ENCODE data around the gene DNAAF8.

DNAAF8 gene

DNA sequence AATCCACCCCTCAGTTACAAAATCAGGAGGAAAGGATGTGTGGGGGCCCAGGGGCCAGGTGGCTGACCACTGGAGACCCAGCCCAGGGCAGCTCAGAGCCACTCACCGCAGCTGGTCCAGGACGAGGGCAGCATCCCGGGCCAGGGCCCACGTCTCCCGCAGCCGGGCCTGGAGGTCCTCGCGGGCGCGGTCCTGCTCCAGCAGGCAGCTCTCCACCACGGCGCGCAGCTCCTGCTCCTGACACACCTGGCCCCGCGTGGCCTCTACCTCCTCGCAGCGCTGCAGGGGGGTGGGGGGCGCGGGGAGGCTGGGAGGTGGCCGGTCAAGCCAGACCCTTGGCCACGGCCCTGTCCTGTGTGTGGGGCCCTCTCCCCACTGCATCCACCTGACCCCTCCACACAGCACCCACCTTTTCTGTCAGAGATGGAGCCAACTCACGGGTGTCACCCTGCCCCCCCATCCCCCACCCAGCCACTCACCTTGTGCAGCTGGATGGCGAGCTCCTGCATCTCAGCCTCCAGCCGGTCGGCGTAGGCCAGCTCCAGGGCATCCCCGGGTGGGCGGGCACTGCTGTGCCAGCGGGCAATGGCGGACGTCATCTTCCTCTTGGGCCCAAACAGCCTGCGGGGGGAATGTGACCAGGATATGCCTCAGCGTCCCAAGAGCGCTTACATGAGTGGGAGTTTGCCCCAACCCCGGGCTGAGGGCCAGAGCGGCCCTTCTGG is 35.9 kb upstream of the DNAAF8 start:
- Histone ChIP-seq H3K36me3 (ENCODE audit: control insufficient read depth, insufficient read depth, low read length) (peaks cover 36% of the 10 kb centered on the region), H3K27me3 (ENCODE audit: control insufficient read depth, insufficient read depth, low read length) (no peaks in the 10 kb centered on the region), H3K4me3 (ENCODE audit: low read length) (no peak overlapping the region), H3K9ac (ENCODE audit: low read length) (no peak overlapping the region), H3K4me1 (ENCODE audit: control insufficient read depth, insufficient read depth, low read length) (no peaks in the 10 kb centered on the region), H3K27ac (ENCODE audit: low read depth, low read length) (no peak overlapping the region)

DNA sequence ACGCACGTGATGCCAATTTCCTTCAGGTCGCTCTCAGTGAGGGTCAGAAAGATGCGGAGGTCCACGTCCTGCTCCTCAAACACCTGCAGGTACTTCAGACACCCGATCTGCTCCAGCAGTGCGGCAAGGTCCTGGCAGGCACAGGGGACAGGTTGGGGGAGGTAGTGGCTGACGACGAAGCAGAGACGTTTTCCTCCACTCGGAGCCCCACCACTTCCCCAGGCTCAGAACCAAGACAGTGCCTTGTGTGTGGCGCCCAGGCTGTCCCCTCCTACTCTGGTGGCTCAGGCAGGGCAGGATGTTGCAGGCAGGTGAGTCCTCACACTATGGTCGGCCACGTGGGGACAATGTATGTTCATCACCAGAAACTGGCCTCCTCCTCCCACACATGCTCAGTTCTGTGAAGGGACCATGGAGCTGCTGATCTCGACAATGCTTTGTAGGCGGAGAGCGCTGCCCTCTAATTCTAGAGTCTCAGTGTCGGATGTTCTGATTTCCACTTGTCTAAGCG is 35.2 kb upstream of the DNAAF8 start:
- no peaks in the 10 kb centered on the region for H3K27me3 ChIP-seq (ENCODE audit: control insufficient read depth, insufficient read depth, low read length)
- H3K4me3 ChIP-seq (ENCODE audit: low read length) = no peak overlapping the region

GRCh38 chr16:4700380-4700996 is 33.8 kb upstream of the DNAAF8 start:
- Histone ChIP-seq H3K4me1 (ENCODE audit: control insufficient read depth, insufficient read depth, low read length) (no peaks in the 10 kb centered on the region), H3K27ac (ENCODE audit: low read depth, low read length) (no peak overlapping the region), H3K36me3 (ENCODE audit: control insufficient read depth, insufficient read depth, low read length) (peaks cover 44% of the 10 kb centered on the region), H3K27me3 (ENCODE audit: control insufficient read depth, insufficient read depth, low read length) (no peaks in the 10 kb centered on the region), H3K4me3 (ENCODE audit: low read length) (no peak overlapping the region), H3K9ac (ENCODE audit: low read length) (no peak overlapping the region)

More for the DNA sequence above, 35.2 kb upstream of the DNAAF8 start:
- H3K4me1 ChIP-seq (ENCODE audit: control insufficient read depth, insufficient read depth, low read length) = no peaks in the 10 kb centered on the region
- H3K27ac ChIP-seq (ENCODE audit: low read depth, low read length) = no peak overlapping the region
- no peak overlapping the region for H3K9ac ChIP-seq (ENCODE audit: low read length)
- H3K36me3 ChIP-seq (ENCODE audit: control insufficient read depth, insufficient read depth, low read length) = peaks cover 40% of the 10 kb centered on the region

DNA sequence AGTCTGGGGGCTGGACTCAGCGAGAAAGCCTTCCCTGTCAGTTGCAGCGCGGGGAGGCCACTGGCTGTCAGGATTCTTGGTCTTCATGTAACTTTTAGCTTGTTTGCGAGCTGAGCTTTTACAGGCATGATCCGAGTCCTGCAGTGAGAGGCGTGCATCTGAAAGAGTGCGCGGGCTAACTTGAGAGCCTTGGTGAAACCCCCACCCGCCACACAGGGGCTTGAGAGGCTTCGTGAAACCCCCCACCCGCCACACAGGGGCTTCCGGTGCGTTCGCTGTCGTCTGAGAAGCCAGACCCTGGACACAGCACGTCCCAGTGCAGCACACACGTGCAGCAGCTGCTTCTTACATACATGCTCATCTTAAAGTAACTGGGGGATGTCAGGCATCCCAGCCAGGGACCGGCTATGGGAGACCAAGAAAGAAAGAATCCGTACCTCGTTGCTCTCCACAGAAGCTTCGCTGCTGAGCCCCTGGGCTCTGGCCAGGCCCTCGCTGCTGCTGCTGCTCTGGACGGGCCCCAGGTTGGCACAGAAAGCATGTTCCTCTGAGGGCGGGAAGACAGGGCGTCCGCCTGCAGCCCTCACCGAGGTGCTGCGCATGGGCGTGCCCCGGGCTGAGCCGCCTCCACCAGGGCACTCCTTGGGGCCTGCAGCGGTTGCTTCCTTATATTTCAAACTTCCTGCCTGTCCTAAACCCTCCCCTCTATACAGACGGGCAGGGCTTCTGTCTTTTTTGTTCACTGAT is 33.2 kb upstream of the DNAAF8 start:
- no peak overlapping the region for H3K9ac ChIP-seq (ENCODE audit: low read length)
- peaks cover 41% of the 10 kb centered on the region for H3K36me3 ChIP-seq (ENCODE audit: control insufficient read depth, insufficient read depth, low read length)
- H3K27ac ChIP-seq (ENCODE audit: low read depth, low read length) = no peak overlapping the region
- no peak overlapping the region for H3K4me3 ChIP-seq (ENCODE audit: low read length)
- H3K4me1 ChIP-seq (ENCODE audit: control insufficient read depth, insufficient read depth, low read length) = no peaks in the 10 kb centered on the region
- H3K27me3 ChIP-seq (ENCODE audit: control insufficient read depth, insufficient read depth, low read length) = no peaks in the 10 kb centered on the region

DNA sequence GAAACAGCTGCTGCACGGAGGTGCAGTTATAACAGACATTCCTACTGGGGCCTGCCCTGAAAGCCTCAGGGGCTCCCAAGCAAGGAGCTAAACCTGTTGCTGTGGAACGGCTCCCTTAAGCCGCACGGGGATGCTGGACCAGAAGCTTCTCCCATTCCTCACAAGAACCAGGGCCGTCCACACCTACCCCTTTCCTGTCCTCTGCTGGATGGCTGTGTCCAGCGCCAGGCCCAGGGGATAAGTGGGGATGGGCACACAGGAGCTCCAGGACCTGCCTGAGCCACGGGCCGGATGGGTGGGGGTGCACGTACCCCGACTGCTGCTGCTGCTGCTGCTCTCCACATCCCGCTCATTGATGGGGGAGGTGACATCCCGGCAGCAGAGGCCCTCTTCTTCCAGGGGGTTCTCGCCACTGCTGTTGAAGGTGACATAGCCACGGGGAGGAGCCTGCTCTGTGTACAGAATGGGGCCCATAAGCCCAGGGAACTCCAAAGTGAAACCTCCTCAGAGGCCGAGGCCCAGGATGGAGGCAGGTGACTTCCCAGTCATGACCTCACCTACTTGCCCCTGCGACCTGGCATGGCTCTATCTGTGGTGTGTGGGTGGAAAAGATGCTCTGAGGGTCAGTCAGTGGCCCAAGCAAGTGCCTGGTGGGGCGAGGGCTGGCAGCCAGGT is 32.4 kb upstream of the DNAAF8 start:
- Histone ChIP-seq H3K9ac (ENCODE audit: low read length) (no peak overlapping the region), H3K27me3 (ENCODE audit: control insufficient read depth, insufficient read depth, low read length) (no peaks in the 10 kb centered on the region), H3K36me3 (ENCODE audit: control insufficient read depth, insufficient read depth, low read length) (peaks cover 38% of the 10 kb centered on the region), H3K27ac (ENCODE audit: low read depth, low read length) (no peak overlapping the region), H3K4me1 (ENCODE audit: control insufficient read depth, insufficient read depth, low read length) (no peaks in the 10 kb centered on the region), H3K4me3 (ENCODE audit: low read length) (no peak overlapping the region)

GRCh38 chr16:4702466-4702808 is 31.9 kb upstream of the DNAAF8 start:
- Histone ChIP-seq H3K4me1 (ENCODE audit: control insufficient read depth, insufficient read depth, low read length) (no peaks in the 10 kb centered on the region), H3K27me3 (ENCODE audit: control insufficient read depth, insufficient read depth, low read length) (no peaks in the 10 kb centered on the region), H3K9ac (ENCODE audit: low read length) (no peak overlapping the region), H3K4me3 (ENCODE audit: low read length) (no peak overlapping the region), H3K36me3 (ENCODE audit: control insufficient read depth, insufficient read depth, low read length) (peaks cover 39% of the 10 kb centered on the region), H3K27ac (ENCODE audit: low read depth, low read length) (no peak overlapping the region)

GRCh38 chr16:4703906-4704305 is 30.4 kb upstream of the DNAAF8 start:
- Histone ChIP-seq H3K36me3 (ENCODE audit: control insufficient read depth, insufficient read depth, low read length) (peaks cover 31% of the 10 kb centered on the region), H3K4me3 (ENCODE audit: low read length) (no peak overlapping the region), H3K27ac (ENCODE audit: low read depth, low read length) (no peak overlapping the region), H3K27me3 (ENCODE audit: control insufficient read depth, insufficient read depth, low read length) (no peaks in the 10 kb centered on the region), H3K9ac (ENCODE audit: low read length) (no peak overlapping the region), H3K4me1 (ENCODE audit: control insufficient read depth, insufficient read depth, low read length) (no peaks in the 10 kb centered on the region)

DNA sequence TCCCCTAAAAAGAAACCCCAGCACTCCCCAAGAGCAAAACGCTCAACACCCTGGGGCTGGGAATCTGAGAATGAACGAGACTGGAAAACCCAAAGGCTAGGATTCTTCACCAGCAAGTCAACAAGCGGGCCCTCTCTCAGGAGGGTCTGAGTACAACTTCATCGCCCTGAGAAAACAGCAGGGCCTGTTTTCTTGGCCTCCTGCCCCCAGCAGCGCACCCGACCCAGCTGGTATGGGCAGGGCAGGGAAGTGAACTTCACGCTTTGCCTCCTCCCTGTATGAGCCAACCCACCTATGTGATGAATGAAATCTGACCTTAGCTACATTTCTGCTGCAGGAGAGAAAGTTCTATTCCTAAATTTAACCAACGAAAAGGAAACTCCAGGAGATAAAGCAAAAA is 29.8 kb upstream of the DNAAF8 start:
- no peak overlapping the region for H3K4me3 ChIP-seq (ENCODE audit: low read length)
- no peaks in the 10 kb centered on the region for H3K4me1 ChIP-seq (ENCODE audit: control insufficient read depth, insufficient read depth, low read length)
- no peaks in the 10 kb centered on the region for H3K27me3 ChIP-seq (ENCODE audit: control insufficient read depth, insufficient read depth, low read length)
- peaks cover 27% of the 10 kb centered on the region for H3K36me3 ChIP-seq (ENCODE audit: control insufficient read depth, insufficient read depth, low read length)
- no peak overlapping the region for H3K9ac ChIP-seq (ENCODE audit: low read length)
- no peak overlapping the region for H3K27ac ChIP-seq (ENCODE audit: low read depth, low read length)

DNA sequence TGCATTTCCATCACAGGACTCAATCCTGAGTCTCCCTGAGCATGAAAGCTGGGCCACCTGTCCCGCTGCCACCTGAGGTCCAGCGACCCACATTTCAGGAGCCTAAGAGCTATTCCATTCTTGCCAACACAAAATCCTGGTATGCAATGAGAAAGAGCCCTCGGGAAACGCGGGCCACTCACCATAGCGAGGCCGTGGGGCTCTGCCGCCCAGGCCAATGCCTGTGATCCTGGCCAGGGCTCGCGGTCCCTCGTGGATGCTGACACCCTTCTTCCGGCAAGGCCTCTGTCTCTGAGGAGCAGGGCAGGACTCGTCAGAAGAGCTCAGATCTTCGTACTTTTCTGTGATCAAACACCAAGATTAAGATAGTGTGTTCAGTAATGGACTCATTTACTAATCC is 29.4 kb upstream of the DNAAF8 start:
- Histone ChIP-seq H3K27ac (ENCODE audit: low read depth, low read length) (no peak overlapping the region), H3K4me1 (ENCODE audit: control insufficient read depth, insufficient read depth, low read length) (no peaks in the 10 kb centered on the region), H3K9ac (ENCODE audit: low read length) (no peak overlapping the region), H3K4me3 (ENCODE audit: low read length) (no peak overlapping the region), H3K36me3 (ENCODE audit: control insufficient read depth, insufficient read depth, low read length) (peaks cover 25% of the 10 kb centered on the region), H3K27me3 (ENCODE audit: control insufficient read depth, insufficient read depth, low read length) (no peaks in the 10 kb centered on the region)

DNA sequence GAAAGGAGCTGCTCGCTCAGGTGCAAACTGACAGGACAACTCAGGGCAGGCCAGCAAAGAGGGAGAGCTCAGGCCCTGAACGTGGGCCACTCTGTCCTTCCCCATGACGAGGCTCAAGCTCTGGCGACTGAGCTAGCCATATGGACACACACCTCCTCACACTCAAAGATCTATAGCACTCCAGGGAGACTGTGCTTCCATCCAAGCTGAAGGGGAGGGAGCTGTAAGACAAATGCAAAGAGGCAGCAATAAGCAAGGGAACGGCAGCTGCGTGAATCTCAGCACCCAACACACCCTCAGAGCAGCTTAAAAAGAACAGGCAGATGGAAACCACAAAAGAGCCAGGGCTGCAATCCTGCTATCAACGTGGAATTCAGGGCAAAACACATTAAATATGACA is 27.5 kb upstream of the DNAAF8 start:
- Histone ChIP-seq H3K36me3 (ENCODE audit: control insufficient read depth, insufficient read depth, low read length) (peaks cover 19% of the 10 kb centered on the region), H3K4me3 (ENCODE audit: low read length) (no peak overlapping the region), H3K9ac (ENCODE audit: low read length) (no peak overlapping the region), H3K27me3 (ENCODE audit: control insufficient read depth, insufficient read depth, low read length) (no peaks in the 10 kb centered on the region), H3K4me1 (ENCODE audit: control insufficient read depth, insufficient read depth, low read length) (no peaks in the 10 kb centered on the region), H3K27ac (ENCODE audit: low read depth, low read length) (no peak overlapping the region)

GRCh38 chr16:4709481-4709880 is 24.9 kb upstream of the DNAAF8 start:
- Histone ChIP-seq H3K27ac (ENCODE audit: low read depth, low read length) (no peak overlapping the region), H3K36me3 (ENCODE audit: control insufficient read depth, insufficient read depth, low read length) (peaks cover 11% of the 10 kb centered on the region), H3K9ac (ENCODE audit: low read length) (no peak overlapping the region), H3K27me3 (ENCODE audit: control insufficient read depth, insufficient read depth, low read length) (no peaks in the 10 kb centered on the region), H3K4me1 (ENCODE audit: control insufficient read depth, insufficient read depth, low read length) (no peaks in the 10 kb centered on the region), H3K4me3 (ENCODE audit: low read length) (no peak overlapping the region)
